DOHH2 (cell line): ENCODE data around the gene NFIA.

Source experiments
- H3F3A ChIP-seq: fragments of 200-600 bp; sonication (generic), shearing (Covaris generic); 2 replicates; pipeline ENCODE4 v1.6.0; 2016; ENCODE audit warnings: antibody characterized with exemption, mild to moderate bottlenecking; ENCODE audit not compliant: control insufficient read depth, insufficient read depth
- H3K27ac ChIP-seq: fragments of 200-600 bp; sonication (generic); 2 replicates; pipeline ENCODE4 v1.5.1; 2014; ENCODE audit warnings: low read depth, mild to moderate bottlenecking, low read length, moderate library complexity
- H3K27me3 ChIP-seq: fragments of 200-600 bp; sonication (generic); 2 replicates; pipeline ENCODE4 v1.6.1; 2014; ENCODE audit warnings: mild to moderate bottlenecking, low read length, mixed read lengths; ENCODE audit not compliant: control insufficient read depth
- H3K36me3 ChIP-seq: fragments of 200-600 bp; sonication (generic); 2 replicates; pipeline ENCODE4 v1.6.1; 2014; ENCODE audit warnings: mild to moderate bottlenecking, low read length, moderate library complexity, mixed read lengths; ENCODE audit not compliant: control insufficient read depth
- H3K4me1 ChIP-seq: fragments of 200-600 bp; sonication (generic); 2 replicates; pipeline ENCODE4 v1.6.1; 2014; ENCODE audit warnings: mild to moderate bottlenecking, low read length, mixed read lengths; ENCODE audit not compliant: control insufficient read depth
- H3K4me2 ChIP-seq: fragments of 200-600 bp; sonication (generic); 2 replicates; pipeline ENCODE4 v1.6.0; 2014; ENCODE audit warnings: mild to moderate bottlenecking, low read length, moderate library complexity
- H3K4me3 ChIP-seq: fragments of 200-600 bp; sonication (generic); 2 replicates; pipeline ENCODE4 v1.5.1; 2014; ENCODE audit warnings: mild to moderate bottlenecking, low read length, mixed read lengths
- H3K79me2 ChIP-seq: fragments of 200-600 bp; sonication (generic); 2 replicates; pipeline ENCODE4 v1.6.1; 2014; ENCODE audit warnings: mild to moderate bottlenecking, low read length, mixed read lengths; ENCODE audit not compliant: control insufficient read depth
- H3K9me2 ChIP-seq: fragments of 200-600 bp; sonication (generic); replicated peaks from 2 replicates; pipeline ENCODE4 v1.6.1; 2014; ENCODE audit warnings: mild to moderate bottlenecking, low read length, mixed read lengths; ENCODE audit not compliant: control insufficient read depth
- H3K9me3 ChIP-seq: fragments of 200-600 bp; sonication (generic); 2 replicates; pipeline ENCODE4 v1.6.1; 2014; ENCODE audit warnings: antibody characterized with exemption, low read length, mixed read lengths; ENCODE audit not compliant: control insufficient read depth, insufficient read depth
- H4K20me1 ChIP-seq: fragments of 200-600 bp; sonication (generic); 2 replicates; pipeline ENCODE4 v1.6.0; 2014; ENCODE audit warnings: low read depth, mild to moderate bottlenecking, antibody characterized with exemption, low read length, moderate library complexity; ENCODE audit not compliant: control insufficient read depth, insufficient read depth
- EZH2phosphoT487 ChIP-seq: fragments of 200-600 bp; sonication (generic); IDR thresholded peaks from 2 replicates; pipeline ENCODE4 v1.6.1; 2017; ENCODE audit warnings: borderline replicate concordance, mild to moderate bottlenecking, antibody characterized with exemption, low read length, moderate library complexity, mixed read lengths
- TF ChIP-seq, protein P1 (sequence below): fragments of 200-600 bp; sonication (generic); IDR thresholded peaks from one replicate; pipeline ENCODE4 v1.5.1; 2014; ENCODE audit warnings: antibody characterized with exemption, mild to moderate bottlenecking, low read depth, low read length; ENCODE audit not compliant: poor library complexity, severe bottlenecking

Gene NFIA

DNA sequence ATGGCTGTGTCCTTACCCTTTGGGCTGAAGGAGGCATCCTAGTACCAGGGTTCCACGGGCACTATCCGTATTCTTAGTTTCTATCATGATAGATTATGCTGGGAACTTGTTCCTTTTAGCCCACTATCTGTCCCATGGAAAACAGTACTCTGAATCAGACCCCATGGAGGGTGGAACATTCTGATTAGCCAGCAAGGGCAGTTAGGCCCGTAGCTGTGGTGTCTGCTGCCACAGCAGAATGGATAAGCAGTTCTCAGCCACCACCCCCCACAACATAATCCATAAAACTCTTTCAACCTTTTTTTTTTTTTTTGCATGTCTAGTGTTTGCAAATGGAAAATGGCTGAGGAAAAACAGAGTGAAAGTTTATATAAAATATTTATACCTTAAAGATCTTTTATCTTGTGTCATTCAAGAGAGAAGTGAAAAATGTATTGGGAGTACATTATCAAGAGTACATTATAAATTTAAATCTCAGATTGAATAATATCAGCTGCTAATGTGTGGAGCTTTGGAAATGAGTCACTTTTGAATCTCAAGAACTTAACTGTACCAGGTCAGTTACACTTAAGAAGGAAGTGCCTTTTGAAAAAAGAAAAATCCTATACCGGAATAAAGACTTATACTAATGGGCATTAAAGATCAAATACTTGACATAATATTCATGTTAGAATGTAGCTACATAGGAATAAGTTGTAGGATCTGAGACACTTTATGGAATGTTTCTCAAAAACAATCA is 80.3 kb downstream of the NFIA start:
- TF ChIP-seq EZH2phosphoT487: no peak
- TF ChIP-seq, protein P1, sequence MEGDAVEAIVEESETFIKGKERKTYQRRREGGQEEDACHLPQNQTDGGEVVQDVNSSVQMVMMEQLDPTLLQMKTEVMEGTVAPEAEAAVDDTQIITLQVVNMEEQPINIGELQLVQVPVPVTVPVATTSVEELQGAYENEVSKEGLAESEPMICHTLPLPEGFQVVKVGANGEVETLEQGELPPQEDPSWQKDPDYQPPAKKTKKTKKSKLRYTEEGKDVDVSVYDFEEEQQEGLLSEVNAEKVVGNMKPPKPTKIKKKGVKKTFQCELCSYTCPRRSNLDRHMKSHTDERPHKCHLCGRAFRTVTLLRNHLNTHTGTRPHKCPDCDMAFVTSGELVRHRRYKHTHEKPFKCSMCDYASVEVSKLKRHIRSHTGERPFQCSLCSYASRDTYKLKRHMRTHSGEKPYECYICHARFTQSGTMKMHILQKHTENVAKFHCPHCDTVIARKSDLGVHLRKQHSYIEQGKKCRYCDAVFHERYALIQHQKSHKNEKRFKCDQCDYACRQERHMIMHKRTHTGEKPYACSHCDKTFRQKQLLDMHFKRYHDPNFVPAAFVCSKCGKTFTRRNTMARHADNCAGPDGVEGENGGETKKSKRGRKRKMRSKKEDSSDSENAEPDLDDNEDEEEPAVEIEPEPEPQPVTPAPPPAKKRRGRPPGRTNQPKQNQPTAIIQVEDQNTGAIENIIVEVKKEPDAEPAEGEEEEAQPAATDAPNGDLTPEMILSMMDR: no peak
- H3K9me3 ChIP-seq: no peaks in the 10 kb centered on the region
- H3K4me3 ChIP-seq: no peak overlapping the region
- no peak overlapping the region for H3K4me2 ChIP-seq
- no peaks in the 10 kb centered on the region for H3K27me3 ChIP-seq
- H4K20me1 ChIP-seq: no peaks in the 10 kb centered on the region
- H3F3A ChIP-seq: no peaks in the 10 kb centered on the region
- no peak overlapping the region for H3K27ac ChIP-seq
- H3K36me3 ChIP-seq: no peaks in the 10 kb centered on the region; the same call in 1 of the 2 replicates
- H3K4me1 ChIP-seq: peaks cover 1% of the 10 kb centered on the region
- H3K79me2 ChIP-seq: no peaks in the 10 kb centered on the region
- no peaks in the 10 kb centered on the region for H3K9me2 ChIP-seq

DNA sequence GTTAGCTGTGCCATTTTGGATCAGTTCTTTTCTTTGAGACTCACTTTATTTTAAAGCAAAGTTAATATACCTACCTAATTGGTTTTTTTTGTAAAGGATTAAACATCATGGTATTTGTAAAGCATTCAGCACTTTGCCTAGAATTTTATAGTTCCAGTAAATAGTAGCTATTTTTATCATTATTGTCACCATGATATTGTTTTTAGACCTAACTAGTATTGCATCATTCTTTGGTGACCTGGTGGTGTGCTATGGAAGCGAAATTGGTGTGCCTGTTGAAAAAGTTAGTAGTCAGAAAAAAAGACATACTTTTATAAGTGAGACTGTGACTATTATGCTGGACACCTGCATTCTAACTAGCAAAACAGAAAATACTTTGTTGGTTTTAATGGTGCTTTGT is 81.0 kb downstream of the NFIA start:
- no peaks in the 10 kb centered on the region for H3K79me2 ChIP-seq
- H3K36me3 ChIP-seq: no peaks in the 10 kb centered on the region; the same call in 1 of the 2 replicates
- no peaks in the 10 kb centered on the region for H3K4me1 ChIP-seq
- H3K4me2 ChIP-seq: no peak overlapping the region
- H3K9me2 ChIP-seq: no peaks in the 10 kb centered on the region
- no peaks in the 10 kb centered on the region for H3K9me3 ChIP-seq
- no peaks in the 10 kb centered on the region for H4K20me1 ChIP-seq
- no peak overlapping the region for H3K4me3 ChIP-seq
- H3K27ac ChIP-seq: no peak overlapping the region
- no peaks in the 10 kb centered on the region for H3K27me3 ChIP-seq
- H3F3A ChIP-seq: no peaks in the 10 kb centered on the region
- TF ChIP-seq, protein P1: no peak
- TF ChIP-seq EZH2phosphoT487: no peak

DNA sequence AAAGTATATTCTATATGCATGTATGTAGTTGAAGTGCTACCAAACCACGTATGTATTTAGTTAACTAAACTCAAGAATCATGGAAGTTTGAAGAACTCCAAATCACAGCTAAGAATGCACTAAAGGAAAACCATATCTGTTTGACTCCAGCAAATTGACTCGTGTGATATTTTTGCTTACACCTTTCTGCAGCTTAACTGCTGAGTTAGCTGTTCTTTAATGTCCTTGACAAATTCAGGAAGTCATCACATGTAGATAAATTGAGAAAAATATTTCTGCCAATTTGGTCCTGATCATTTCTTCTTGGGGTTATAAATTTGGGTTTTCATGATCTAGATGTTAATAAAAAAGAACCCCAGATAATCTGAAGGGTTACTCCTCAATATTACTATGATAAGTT is 83.0 kb downstream of the NFIA start:
- H3F3A ChIP-seq: no peaks in the 10 kb centered on the region
- no peaks in the 10 kb centered on the region; the same call in 1 of the 2 replicates for H3K36me3 ChIP-seq
- no peaks in the 10 kb centered on the region for H3K9me2 ChIP-seq
- no peaks in the 10 kb centered on the region for H3K9me3 ChIP-seq
- no peak overlapping the region for H3K27ac ChIP-seq
- TF ChIP-seq EZH2phosphoT487: no peak
- TF ChIP-seq, protein P1: no peak
- no peaks in the 10 kb centered on the region for H3K27me3 ChIP-seq
- H3K79me2 ChIP-seq: peaks cover 3% of the 10 kb centered on the region; the same call in 1 of the 2 replicates
- no peak overlapping the region for H3K4me2 ChIP-seq
- H3K4me1 ChIP-seq: no peaks in the 10 kb centered on the region
- H4K20me1 ChIP-seq: no peaks in the 10 kb centered on the region
- H3K4me3 ChIP-seq: no peak overlapping the region
